Neuronal stem cell (in vitro differentiated cells): ENCODE data around the gene IQGAP3.

Experiments
- DNase-seq: peaks from one replicate; pipeline ENCODE4 v3.0.0-alpha.2; 2013; ENCODE audit warnings: low spot score
- H2AFZ ChIP-seq: one replicate; pipeline ENCODE4 v1.6.1; 2013; ENCODE audit warnings: mild to moderate bottlenecking, low read length, inconsistent platforms
- H2AK5ac ChIP-seq: 2 replicates; pipeline ENCODE4 v1.6.1; 2013; ENCODE audit warnings: low read depth, mild to moderate bottlenecking, inconsistent platforms, low read length, moderate library complexity, mixed read lengths
- H2BK120ac ChIP-seq: 2 replicates; pipeline ENCODE4 v1.6.1; 2013; ENCODE audit warnings: low read depth, mild to moderate bottlenecking, inconsistent platforms, low read length, moderate library complexity, mixed read lengths
- H2BK12ac ChIP-seq: one replicate; pipeline ENCODE4 v1.6.1; 2013; ENCODE audit warnings: low read length, inconsistent platforms
- H2BK15ac ChIP-seq: 2 replicates; pipeline ENCODE4 v1.6.1; 2013; ENCODE audit warnings: mild to moderate bottlenecking, low read length, inconsistent platforms, mixed read lengths
- H2BK5ac ChIP-seq: one replicate; pipeline ENCODE4 v1.6.1; 2013; ENCODE audit warnings: inconsistent platforms, mild to moderate bottlenecking, low read length, moderate library complexity
- H3K14ac ChIP-seq: one replicate; pipeline ENCODE4 v1.6.1; 2013; ENCODE audit warnings: low read length, inconsistent platforms
- H3K18ac ChIP-seq: 2 replicates; pipeline ENCODE4 v1.6.1; 2013; ENCODE audit warnings: low read length, inconsistent platforms
- H3K23ac ChIP-seq: 2 replicates; pipeline ENCODE4 v1.6.1; 2013; ENCODE audit warnings: low read depth, mild to moderate bottlenecking, mixed read lengths, low read length, inconsistent platforms; ENCODE audit not compliant: poor library complexity
- H3K27ac ChIP-seq: replicated peaks from 3 replicates; pipeline ENCODE4 v1.5.1; 2013; ENCODE audit warnings: low read length, inconsistent platforms
- H3K27me3 ChIP-seq, 3 experiments: 2 replicates each; pipeline ENCODE4 v1.6.1; 2013; ENCODE audit warnings: low read length in 3 of 3, mild to moderate bottlenecking in 2 of 3, inconsistent platforms in 1 of 3, low read depth in 1 of 3, mixed read lengths in 1 of 3, moderate library complexity in 1 of 3; ENCODE audit not compliant: control insufficient read depth in 3 of 3, insufficient read depth in 3 of 3
- H3K36me3 ChIP-seq, 2 donors: replicated peaks in 1 of 2; 2 replicates each; pipeline ENCODE4 v1.6.1; 2013; ENCODE audit warnings: low read length in 2 of 2; ENCODE audit not compliant: control insufficient read depth in 2 of 2, insufficient read depth in 2 of 2
- H3K4ac ChIP-seq: 2 replicates; pipeline ENCODE4 v1.6.1; 2013; ENCODE audit warnings: inconsistent platforms, mild to moderate bottlenecking, low read length, moderate library complexity
- H3K4me1 ChIP-seq, 2 donors: 1 replicate in 1 of 2; 2 replicates in 1 of 2; pipeline ENCODE4 v1.6.1; 2013; ENCODE audit warnings: low read length in 2 of 2, low read depth in 1 of 2; ENCODE audit not compliant: control insufficient read depth in 2 of 2, insufficient read depth in 1 of 2
- H3K4me2 ChIP-seq: one replicate; pipeline ENCODE4 v1.6.1; 2013; ENCODE audit warnings: mild to moderate bottlenecking, low read length, inconsistent platforms; ENCODE audit not compliant: insufficient read depth, poor library complexity, severe bottlenecking
- H3K4me3 ChIP-seq, 2 donors: 2 replicates each; pipeline ENCODE4 v1.5.1; 2013; ENCODE audit warnings: low read length in 2 of 2, mild to moderate bottlenecking in 2 of 2, inconsistent platforms in 1 of 2, moderate library complexity in 1 of 2
- H3K79me1 ChIP-seq: one replicate; pipeline ENCODE4 v1.6.1; 2013; ENCODE audit warnings: low read depth, mild to moderate bottlenecking, inconsistent platforms, low read length, moderate library complexity
- H3K9ac ChIP-seq: one replicate; pipeline ENCODE4 v1.6.1; 2013; ENCODE audit warnings: mild to moderate bottlenecking, low read depth, low read length, inconsistent platforms; ENCODE audit not compliant: poor library complexity
- H3K9me3 ChIP-seq, 2 donors: replicated peaks in 1 of 2; 2 replicates each; pipeline versions ENCODE3 to v1.6.1; 2013; ENCODE audit warnings: low read length in 2 of 2, mild to moderate bottlenecking in 2 of 2, inconsistent platforms in 1 of 2, low read depth in 1 of 2, mixed read lengths in 1 of 2, moderate library complexity in 1 of 2; ENCODE audit not compliant: control insufficient read depth in 2 of 2, insufficient read depth in 1 of 2
- H4K8ac ChIP-seq: one replicate; pipeline ENCODE4 v1.6.1; 2013; ENCODE audit warnings: low read depth, mild to moderate bottlenecking, inconsistent platforms, low read length, moderate library complexity
- H4K91ac ChIP-seq: one replicate; pipeline ENCODE4 v1.6.1; 2013; ENCODE audit warnings: low read length, low read depth, mild to moderate bottlenecking, inconsistent platforms; ENCODE audit not compliant: poor library complexity
- WGBS, 2 donors: extraction: QIAGEN DNeasy Blood & Tissue Kit; methylation state at CpG; one replicate each; pipeline ENCODE4 v1.1.7; 2013; ENCODE audit warnings: missing lambda C conversion rate in 2 of 2, mixed read lengths in 1 of 2; ENCODE audit not compliant: insufficient read length in 2 of 2, insufficient replicate concordance in 1 of 2; ENCODE audit errors: extremely low coverage in 2 of 2; 5-methylcytosine and 5-hydroxymethylcytosine counted together

Gene IQGAP3

GRCh38 chr1:156489935-156490293 is 82.5 kb downstream of the IQGAP3 start:
- Histone ChIP-seq H3K4me2 (peak overlapping the region; percentile 55), H3K27me3 (no peaks in the 10 kb centered on the region), H3K27ac (peak overlapping the region; percentile 53), H2BK12ac (peak overlapping the region; percentile 91), H2BK15ac (peak overlapping the region; percentile 94), H4K91ac (no peak overlapping the region), H3K36me3 (no peaks in the 10 kb centered on the region), H3K14ac (peak overlapping the region; percentile 42), H2BK120ac (peak overlapping the region; percentile 38), H2BK5ac (peak overlapping the region; percentile 83), H3K4ac (no peak overlapping the region), H3K79me1 (peaks cover 6% of the 10 kb centered on the region), H4K8ac (no peak overlapping the region), H3K4me1 (peaks cover 30 to 36% of the 10 kb centered on the region in 2 donors), H3K4me3 (no peak overlapping the region), H3K18ac (peak overlapping the region; percentile 92), H3K9ac (peak overlapping the region; percentile 72), H3K9me3 (no peaks in the 10 kb centered on the region), H3K23ac (no peak overlapping the region), H2AFZ (no peak overlapping the region), H2AK5ac (peak overlapping the region; percentile 94)
- no CpG with 5 or more reads among the region's 7 CpGs for WGBS, 2 donors
- no peak for DNase-seq

- Histone ChIP-seq H3K27ac (peak overlapping the region; percentile 53), H3K4me3 (no peak overlapping the region), H2BK15ac (peak overlapping the region; percentile 94), H3K4ac (no peak overlapping the region), H2BK120ac (peak overlapping the region; percentile 38), H3K4me1 (peaks cover 30 to 36% of the 10 kb centered on the region in 2 donors), H3K9ac (peak overlapping the region; percentile 72), H2BK12ac (peak overlapping the region; percentile 91), H3K9me3 (no peaks in the 10 kb centered on the region), H4K8ac (no peak overlapping the region), H3K18ac (peak overlapping the region; percentile 92), H3K79me1 (peaks cover 6% of the 10 kb centered on the region), H3K23ac (no peak overlapping the region), H2BK5ac (peak overlapping the region; percentile 83), H4K91ac (no peak overlapping the region), H3K14ac (peak overlapping the region; percentile 28), H3K36me3 (no peaks in the 10 kb centered on the region), H2AFZ (no peak overlapping the region), H3K27me3 (no peaks in the 10 kb centered on the region), H3K4me2 (peak overlapping the region; percentile 28), H2AK5ac (peak overlapping the region; percentile 94)
- no CpG with 5 or more reads among the region's 12 CpGs for WGBS, 2 donors
- DNase-seq, result no peak
These were observed 83.0 kb downstream of the IQGAP3 start for GRCh38 chr1:156489166-156489934.

GRCh38 chr1:156488566-156489165 is 83.7 kb downstream of the IQGAP3 start:
- Histone ChIP-seq H3K18ac (peak overlapping the region; percentile 15), H3K4me1 (peaks cover 30 to 36% of the 10 kb centered on the region in 2 donors)

DNA sequence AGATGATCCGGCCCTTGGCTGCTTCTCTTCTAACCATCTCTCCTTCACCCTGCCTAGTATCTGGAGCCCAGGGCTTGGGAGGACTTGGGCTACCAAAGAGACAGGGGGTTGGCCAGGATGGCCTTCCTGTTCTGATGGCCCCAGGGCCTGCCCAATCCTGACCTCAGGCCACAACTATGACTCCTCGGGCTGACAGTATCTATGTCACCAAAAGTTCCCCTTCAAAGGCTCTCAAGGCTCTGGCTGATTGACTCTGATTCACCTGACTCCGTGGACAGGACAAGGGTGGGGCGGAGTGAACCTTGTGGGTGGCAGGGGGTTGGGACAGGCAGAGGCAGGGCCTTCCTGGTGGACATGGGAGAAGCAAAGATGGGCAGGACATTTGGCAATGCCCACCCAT is 84.5 kb downstream of the IQGAP3 start:
- WGBS, 2 donors, result no CpG with 5 or more reads among the region's 4 CpGs
- H3K4me1 ChIP-seq, result peaks cover 30 to 31% of the 10 kb centered on the region in 2 donors
- H2BK15ac ChIP-seq, result peak overlapping the region; percentile 26
- no peak overlapping the region for H3K18ac ChIP-seq
- H3K4me3 ChIP-seq, result no peak overlapping the region
- H3K4me2 ChIP-seq, result no peak overlapping the region
- no peak overlapping the region for H3K27ac ChIP-seq
- no peaks in the 10 kb centered on the region for H3K9me3 ChIP-seq
- H3K79me1 ChIP-seq, result peaks cover 4% of the 10 kb centered on the region
- H3K4ac ChIP-seq, result no peak overlapping the region
- no peak overlapping the region for H2AFZ ChIP-seq
- no peak overlapping the region for H3K14ac ChIP-seq
- H3K27me3 ChIP-seq, result no peaks in the 10 kb centered on the region
- H4K8ac ChIP-seq, result no peak overlapping the region
- H2AK5ac ChIP-seq, result no peak overlapping the region
- peak overlapping the region; percentile 39 for H2BK5ac ChIP-seq
- H3K9ac ChIP-seq, result peak overlapping the region; percentile 13
- H3K36me3 ChIP-seq, result peaks cover 0 to under 1% of the 10 kb centered on the region in 2 donors
- DNase-seq, result no peak
- H3K23ac ChIP-seq, result peak overlapping the region; percentile 47
- no peak overlapping the region for H4K91ac ChIP-seq
- H2BK12ac ChIP-seq, result no peak overlapping the region
- no peak overlapping the region for H2BK120ac ChIP-seq

More at GRCh38 chr1:156488566-156489165, 83.7 kb downstream of the IQGAP3 start:
- Histone ChIP-seq H2AK5ac (peak overlapping the region; percentile 4), H4K8ac (no peak overlapping the region), H3K4ac (no peak overlapping the region), H3K4me3 (no peak overlapping the region), H3K9ac (peak overlapping the region; percentile 72), H4K91ac (no peak overlapping the region), H3K23ac (no peak overlapping the region), H3K14ac (no peak overlapping the region), H2AFZ (no peak overlapping the region), H3K79me1 (peaks cover 4% of the 10 kb centered on the region), H2BK120ac (no peak overlapping the region), H3K9me3 (no peaks in the 10 kb centered on the region), H2BK5ac (no peak overlapping the region), H2BK12ac (no peak overlapping the region), H2BK15ac (no peak overlapping the region), H3K27me3 (no peaks in the 10 kb centered on the region), H3K4me2 (no peak overlapping the region), H3K27ac (no peak overlapping the region), H3K36me3 (no peaks in the 10 kb centered on the region)
- DNase-seq, result no peak
- no CpG with 5 or more reads among the region's 5 CpGs for WGBS, 2 donors
